MM.1S (cell line): ENCODE measurements around the gene ARHGAP42.

Experiments used
- EZH2phosphoT487 ChIP-seq: fragments of 300-600 bp; sonication (generic); IDR thresholded peaks from 2 replicates; pipeline ENCODE4 v1.6.1; 2018; ENCODE audit warnings: antibody characterized with exemption, low read length
- TF ChIP-seq, protein P1 (sequence below): fragments of 300-600 bp; sonication (generic); IDR thresholded peaks from 2 replicates; pipeline ENCODE4 v1.5.1; 2016; ENCODE audit warnings: antibody characterized with exemption, low read length, mixed read lengths

DNA sequence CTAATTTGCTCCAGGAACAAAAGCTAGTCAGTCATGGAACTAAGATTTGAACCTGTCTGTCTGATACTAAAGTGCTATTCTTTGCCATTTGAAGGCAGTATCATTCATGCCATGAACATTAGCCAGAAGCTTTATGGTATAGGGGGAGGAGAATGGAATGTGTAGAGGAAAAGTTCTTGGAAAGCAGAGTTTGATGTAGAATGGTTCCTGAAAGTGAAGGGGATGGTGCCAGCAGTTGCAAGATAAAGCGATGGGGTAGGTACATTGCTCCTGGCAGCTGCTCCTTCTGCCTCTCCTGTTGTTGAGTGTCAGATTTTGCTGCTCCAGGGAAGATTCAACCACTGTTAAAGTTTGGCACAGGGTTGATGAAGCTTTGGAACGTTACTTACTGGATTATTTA, 53.4 kb downstream of the ARHGAP42 start:
- TF ChIP-seq, protein P1, sequence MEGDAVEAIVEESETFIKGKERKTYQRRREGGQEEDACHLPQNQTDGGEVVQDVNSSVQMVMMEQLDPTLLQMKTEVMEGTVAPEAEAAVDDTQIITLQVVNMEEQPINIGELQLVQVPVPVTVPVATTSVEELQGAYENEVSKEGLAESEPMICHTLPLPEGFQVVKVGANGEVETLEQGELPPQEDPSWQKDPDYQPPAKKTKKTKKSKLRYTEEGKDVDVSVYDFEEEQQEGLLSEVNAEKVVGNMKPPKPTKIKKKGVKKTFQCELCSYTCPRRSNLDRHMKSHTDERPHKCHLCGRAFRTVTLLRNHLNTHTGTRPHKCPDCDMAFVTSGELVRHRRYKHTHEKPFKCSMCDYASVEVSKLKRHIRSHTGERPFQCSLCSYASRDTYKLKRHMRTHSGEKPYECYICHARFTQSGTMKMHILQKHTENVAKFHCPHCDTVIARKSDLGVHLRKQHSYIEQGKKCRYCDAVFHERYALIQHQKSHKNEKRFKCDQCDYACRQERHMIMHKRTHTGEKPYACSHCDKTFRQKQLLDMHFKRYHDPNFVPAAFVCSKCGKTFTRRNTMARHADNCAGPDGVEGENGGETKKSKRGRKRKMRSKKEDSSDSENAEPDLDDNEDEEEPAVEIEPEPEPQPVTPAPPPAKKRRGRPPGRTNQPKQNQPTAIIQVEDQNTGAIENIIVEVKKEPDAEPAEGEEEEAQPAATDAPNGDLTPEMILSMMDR = no peak
- no peak for TF ChIP-seq EZH2phosphoT487
